WTC11 (cell line): ENCODE measurements around the gene TSPAN18. TPM values are rescaled to one million over a fixed set of nuclear protein-coding genes. Genes with fewer than 3 reads are reported as not detected.

Experiments used
- ATAC-seq: fragments of 200-7000 bp; cut with Tn5 transposase; 2 replicates; pipeline ENCODE4 v1.10.0; 2021; ENCODE audit warnings: mild to moderate bottlenecking, moderate library complexity
- CTCF ChIA-PET: fragments of 300-600 bp; sonication (Branson Sonifier 250); formaldehyde crosslinking; loops from one replicate; lab custom pipeline; 2021; ENCODE audit warnings: antibody characterized with exemption; lab: Charles Lee
- POLR2A ChIA-PET: fragments of 350-600 bp; sonication (Branson Sonifier 250); formaldehyde crosslinking; loops from one replicate; lab custom pipeline; 2021; ENCODE audit warnings: antibody characterized with exemption; lab: Charles Lee
- DNase-seq: peaks from one replicate; pipeline ENCODE4 v3.0.0; 2021; ENCODE audit warnings: low spot score
- H3K27ac Mint-ChIP-seq: 2 replicates; pipeline ENCODE4 v1.8.0; 2021; ENCODE audit warnings: mixed read lengths
- H3K27me3 Mint-ChIP-seq: 2 replicates; pipeline ENCODE4 v1.8.0; 2021; ENCODE audit warnings: low read depth, mild to moderate bottlenecking, moderate library complexity, mixed read lengths
- H3K36me3 Mint-ChIP-seq: 2 replicates; pipeline ENCODE4 v1.8.0; 2021; ENCODE audit warnings: mixed read lengths
- H3K4me1 Mint-ChIP-seq: 2 replicates; pipeline ENCODE4 v1.8.0; 2022; ENCODE audit warnings: mixed read lengths
- H3K4me3 Mint-ChIP-seq: 2 replicates; pipeline ENCODE4 v1.8.0; 2021; ENCODE audit warnings: mild to moderate bottlenecking, moderate library complexity, mixed read lengths
- H3K9me3 Mint-ChIP-seq: 2 replicates; pipeline ENCODE4 v1.8.0; 2021; ENCODE audit warnings: mixed read lengths
- CBFB ChIP-seq: sonication (generic); formaldehyde crosslinking; IDR thresholded peaks from 2 replicates; pipeline ENCODE4 v1.8.1; 2022; ENCODE audit warnings: mild to moderate bottlenecking, low read depth, missing genetic modification reagents
- CREB1 ChIP-seq: sonication (generic); formaldehyde crosslinking; IDR thresholded peaks from 2 replicates; pipeline ENCODE4 v1.8.0; 2023; ENCODE audit warnings: mild to moderate bottlenecking, missing genetic modification reagents
- EMX1 ChIP-seq: fragments of 250-450 bp; sonication (Bioruptor Pico); IDR thresholded peaks from 2 replicates; pipeline ENCODE4 v1.8.0; 2021; ENCODE audit warnings: mild to moderate bottlenecking
- GABPB1 ChIP-seq: sonication (generic); formaldehyde crosslinking; IDR thresholded peaks from 2 replicates; pipeline ENCODE4 v1.8.1; 2023; ENCODE audit warnings: mild to moderate bottlenecking, missing genetic modification reagents
- GRHL2 ChIP-seq: fragments of 250-450 bp; sonication (Bioruptor Pico); IDR thresholded peaks from 2 replicates; pipeline ENCODE4 v1.8.0; 2022; ENCODE audit warnings: mild to moderate bottlenecking, moderate library complexity; ENCODE audit not compliant: insufficient replicate concordance, severe bottlenecking
- HMGA2 ChIP-seq: fragments of 250-450 bp; sonication (Bioruptor Pico); IDR thresholded peaks from 2 replicates; pipeline ENCODE4 v1.4.0; 2021; ENCODE audit warnings: mild to moderate bottlenecking, moderate library complexity
- JAZF1 ChIP-seq: fragments of 250-450 bp; sonication (Bioruptor Pico); IDR thresholded peaks from 2 replicates; pipeline ENCODE4 v1.9.0; 2021; ENCODE audit warnings: moderate library complexity, mild to moderate bottlenecking, inconsistent platforms
- KAT7 ChIP-seq: sonication (generic); formaldehyde crosslinking; IDR thresholded peaks from 2 replicates; pipeline ENCODE4 v1.8.1; 2023; ENCODE audit warnings: missing genetic modification reagents, mild to moderate bottlenecking, borderline replicate concordance
- MXD4 ChIP-seq: fragments of 250-450 bp; sonication (Bioruptor Pico); IDR thresholded peaks from 2 replicates; pipeline ENCODE4 v1.8.0; 2021; ENCODE audit warnings: mild to moderate bottlenecking, moderate library complexity, borderline replicate concordance
- NR1H2 ChIP-seq: sonication (generic); formaldehyde crosslinking; IDR thresholded peaks from 2 replicates; pipeline ENCODE4 v1.9.0; 2021; ENCODE audit warnings: mild to moderate bottlenecking, moderate library complexity, missing genetic modification reagents
- NR2C2 ChIP-seq: sonication (generic); formaldehyde crosslinking; IDR thresholded peaks from 2 replicates; pipeline ENCODE4 v1.8.0; 2022; ENCODE audit warnings: mild to moderate bottlenecking, missing genetic modification reagents
- PRDM15 ChIP-seq: sonication (generic); formaldehyde crosslinking; IDR thresholded peaks from 2 replicates; pipeline ENCODE4 v1.8.0; 2022; ENCODE audit warnings: missing genetic modification reagents
- PRRX2 ChIP-seq: fragments of 250-450 bp; sonication (Bioruptor Pico); IDR thresholded peaks from 2 replicates; pipeline ENCODE4 v1.8.0; 2021; ENCODE audit warnings: mild to moderate bottlenecking
- RELA ChIP-seq: sonication (generic); formaldehyde crosslinking; IDR thresholded peaks from 2 replicates; pipeline ENCODE4 v1.8.1; 2022; ENCODE audit warnings: missing genetic modification reagents, mild to moderate bottlenecking, borderline replicate concordance
- RORB ChIP-seq: fragments of 250-450 bp; sonication (Bioruptor Pico); IDR thresholded peaks from 2 replicates; pipeline ENCODE4 v1.9.0; 2021; ENCODE audit warnings: mild to moderate bottlenecking
- SMAD3 ChIP-seq: sonication (generic); formaldehyde crosslinking; IDR thresholded peaks from 2 replicates; pipeline ENCODE4 v1.8.0; 2022; ENCODE audit warnings: missing genetic modification reagents, mild to moderate bottlenecking, borderline replicate concordance
- SOX15 ChIP-seq: fragments of 250-450 bp; sonication (Bioruptor Pico); IDR thresholded peaks from 2 replicates; pipeline ENCODE4 v1.9.0; 2021; ENCODE audit warnings: mild to moderate bottlenecking
- STAT6 ChIP-seq: sonication (generic); formaldehyde crosslinking; conservative IDR thresholded peaks from 2 replicates; pipeline ENCODE4 v1.8.1; 2023; ENCODE audit warnings: mild to moderate bottlenecking, low read depth, missing genetic modification reagents, moderate library complexity
- TCF7 ChIP-seq: sonication (generic); formaldehyde crosslinking; IDR thresholded peaks from 2 replicates; pipeline ENCODE4 v1.8.0; 2022; ENCODE audit warnings: mild to moderate bottlenecking, low read depth, missing genetic modification reagents, moderate library complexity
- TEAD1 ChIP-seq: sonication (generic); formaldehyde crosslinking; IDR thresholded peaks from 2 replicates; pipeline ENCODE4 v1.8.0; 2022; ENCODE audit warnings: mild to moderate bottlenecking, missing genetic modification reagents
- USF1 ChIP-seq: sonication (generic); formaldehyde crosslinking; IDR thresholded peaks from 2 replicates; pipeline ENCODE4 v1.8.0; 2022; ENCODE audit warnings: mild to moderate bottlenecking, missing genetic modification reagents
- ZNF263 ChIP-seq: sonication (generic); formaldehyde crosslinking; IDR thresholded peaks from 2 replicates; pipeline ENCODE4 v1.8.1; 2022; ENCODE audit warnings: low read depth, mild to moderate bottlenecking, moderate library complexity, missing genetic modification reagents
- ZNF317 ChIP-seq: sonication (generic); formaldehyde crosslinking; IDR thresholded peaks from 2 replicates; pipeline ENCODE4 v1.8.1; 2023; ENCODE audit warnings: low read depth, mild to moderate bottlenecking, moderate library complexity, missing genetic modification reagents, borderline replicate concordance
- total RNA-seq: library from RNA; stranded (reverse); gene quantifications from 3 replicates; pipeline ENCODE4 v1.2.3, GENCODE V29; 2021

Gene TSPAN18
- total RNA-seq, 1 experiment from 2014 or later, result 44.7 TPM

- TF ChIP-seq NR2C2 (no peak), ZNF263 (CRISPR knock-in tag) (no peak), PRRX2 (no peak), CREB1 (CRISPR knock-in tag) (no peak), PRDM15 (CRISPR knock-in tag) (no peak), TCF7 (CRISPR knock-in tag) (no peak), HMGA2 (CRISPR knock-in tag) (no peak), GABPB1 (CRISPR knock-in tag) (no peak), ZNF317 (no peak)
Measured at GRCh38 chr11:44799012-44799411, 72.2 kb downstream of the TSPAN18 start (continued).

- Mint-ChIP-seq H3K4me1 (peaks cover 76% of the 10 kb centered on the region), H3K4me3 (no peak overlapping the region), H3K27ac (no peak overlapping the region), H3K27me3 (no peaks in the 10 kb centered on the region), H3K36me3 (no peaks in the 10 kb centered on the region), H3K9me3 (no peaks in the 10 kb centered on the region)
- CTCF ChIA-PET, result interaction anchor here (0.6 to 2.0 kb wide), 4 partner anchors 17 to 168 kb away, joined by 3 to 6 read pairs (median 5); no protein-coding TSS in a partner anchor
- POLR2A ChIA-PET, result no interaction called here
- DNase-seq (no peak), ATAC-seq (no peak)
- TF ChIP-seq STAT6 (CRISPR knock-in tag) (no peak), EMX1 (CRISPR knock-in tag) (no peak), RELA (CRISPR knock-in tag) (no peak), TCF7 (CRISPR knock-in tag) (no peak), PRRX2 (no peak), NR1H2 (no peak), SOX15 (CRISPR knock-in tag) (no peak), SMAD3 (CRISPR knock-in tag) (no peak), GRHL2 (CRISPR knock-in tag) (no peak), KAT7 (CRISPR knock-in tag) (no peak), JAZF1 (no peak), USF1 (CRISPR knock-in tag) (no peak), RORB (CRISPR knock-in tag) (no peak)
- TF ChIP-seq, all 79 proteins: peak for 0
Measured at GRCh38 chr11:44802347-44802746, 75.6 kb downstream of the TSPAN18 start.

GRCh38 chr11:44803009-44803408 is 76.2 kb downstream of the TSPAN18 start:
- no peak for DNase-seq
- no peak for TF ChIP-seq TEAD1 (CRISPR knock-in tag)
- TF ChIP-seq CBFB (CRISPR knock-in tag), result no peak
- TF ChIP-seq MXD4 (CRISPR knock-in tag), result no peak
- no peak for TF ChIP-seq PRRX2
- no peak overlapping the region for H3K4me3 Mint-ChIP-seq
- ChIA-PET POLR2A (no interaction called here), CTCF (no interaction called here)
- peaks cover 69% of the 10 kb centered on the region for H3K4me1 Mint-ChIP-seq
- H3K27me3 Mint-ChIP-seq, result no peaks in the 10 kb centered on the region
- ATAC-seq, result no peak
- H3K9me3 Mint-ChIP-seq, result no peaks in the 10 kb centered on the region
- H3K36me3 Mint-ChIP-seq, result no peaks in the 10 kb centered on the region
- no peak overlapping the region for H3K27ac Mint-ChIP-seq
